Ectodermal cell (in vitro differentiated cells): ENCODE measurements around the gene HSPA1L.
"Not testable (repeated sequence)": the region's sequence is repeated elsewhere in the genome, so short reads cannot be mapped to it uniquely, and the experiment has no call there.

Source experiments
- H3K27ac ChIP-seq: 2 replicates; pipeline ENCODE4 v1.7.0; 2013; ENCODE audit warnings: mild to moderate bottlenecking, low read depth, low read length; ENCODE audit not compliant: insufficient read depth, poor library complexity, severe bottlenecking
- H3K27me3 ChIP-seq: 2 replicates; pipeline ENCODE4 v1.7.0; 2013; ENCODE audit warnings: mild to moderate bottlenecking, low read length; ENCODE audit not compliant: insufficient read depth, control insufficient read depth, poor library complexity, severe bottlenecking
- H3K36me3 ChIP-seq: one replicate; pipeline ENCODE4 v1.7.0; 2013; ENCODE audit warnings: low read length; ENCODE audit not compliant: control insufficient read depth, insufficient read depth
- H3K4me1 ChIP-seq: one replicate; pipeline ENCODE4 v1.7.0; 2013; ENCODE audit warnings: low read length; ENCODE audit not compliant: control insufficient read depth, insufficient read depth
- H3K4me3 ChIP-seq: 2 replicates; pipeline ENCODE4 v1.7.0; 2013; ENCODE audit warnings: low read depth, low read length, control low read depth; ENCODE audit not compliant: insufficient read depth
- H3K9me3 ChIP-seq: 2 replicates; pipeline ENCODE4 v1.7.0; 2013; ENCODE audit warnings: mild to moderate bottlenecking, low read length, moderate library complexity; ENCODE audit not compliant: control insufficient read depth
- WGBS, 2 experiments: methylation state at CpG; one replicate each; pipeline ENCODE4 v1.1.7; 2013; ENCODE audit warnings: missing lambda C conversion rate in 2 of 2; 5-methylcytosine and 5-hydroxymethylcytosine counted together

HSPA1L gene

GRCh38 chr6:31813465-31813849 is 1.6 kb downstream of the HSPA1L start:
- Histone ChIP-seq H3K4me1 (peaks cover 4% of the 10 kb centered on the region), H3K36me3 (no peaks in the 10 kb centered on the region), H3K9me3 (no peaks in the 10 kb centered on the region), H3K27me3 (no peaks in the 10 kb centered on the region), H3K27ac (no peak overlapping the region), H3K4me3 (no peak overlapping the region)
- 95 to 97% methylated on average over 7 of the region's 7 CpGs for WGBS, 2 experiments

GRCh38 chr6:31811645-31812044 is 3.4 kb downstream of the HSPA1L start:
- peaks cover 4% of the 10 kb centered on the region for H3K4me1 ChIP-seq

GRCh38 chr6:31808599-31808998 is 6.5 kb downstream of the HSPA1L start:
- H3K4me3 ChIP-seq, H3K27me3 ChIP-seq, H3K36me3 ChIP-seq, H3K9me3 ChIP-seq, H3K27ac ChIP-seq, H3K4me1 ChIP-seq: not testable (repeated sequence)
- 90 to 91% methylated on average over 10 of the region's 10 CpGs for WGBS, 2 experiments

More at GRCh38 chr6:31811645-31812044, 3.4 kb downstream of the HSPA1L start:
- 95 to 96% methylated on average over 12 of the region's 12 CpGs for WGBS, 2 experiments
- no peaks in the 10 kb centered on the region for H3K9me3 ChIP-seq
- H3K36me3 ChIP-seq: no peaks in the 10 kb centered on the region
- H3K4me3 ChIP-seq: no peak overlapping the region
- H3K27ac ChIP-seq: no peak overlapping the region
- H3K27me3 ChIP-seq: no peaks in the 10 kb centered on the region

- Histone ChIP-seq H3K4me3 (peak within 1 kb of the TSS; percentile 99), H3K27ac (peak within 1 kb of the TSS; percentile 91), H3K4me1 (peaks cover 4% of the 10 kb centered on the region), H3K9me3 (no peaks in the 10 kb centered on the region), H3K27me3 (no peaks in the 10 kb centered on the region), H3K36me3 (peaks cover 11% of the 10 kb centered on the region)
- WGBS, 2 experiments: 0 to 1% methylated on average over 49 to 50 of the region's 51 CpGs
Observed at GRCh38 chr6:31806470-31807272, 8.4 kb downstream of the HSPA1L start, which contains the start of gene LSM2. TSS of gene LSM2 (minus strand) at chr6:31806966. CDS start at chr6:31806757, 209 bp downstream.

- WGBS, 2 experiments: 18 to 20% methylated on average over 7 of the region's 7 CpGs
- Histone ChIP-seq H3K9me3 (no peaks in the 10 kb centered on the region), H3K4me1 (peaks cover 4% of the 10 kb centered on the region), H3K27ac (no peak overlapping the region), H3K4me3 (peak overlapping the region; percentile 99), H3K27me3 (no peaks in the 10 kb centered on the region), H3K36me3 (peaks cover 11% of the 10 kb centered on the region)
Observed at GRCh38 chr6:31805939-31806469, 9.1 kb downstream of the HSPA1L start.

GRCh38 chr6:31801031-31801927 is 13.8 kb downstream of the HSPA1L start:
- peaks cover 11% of the 10 kb centered on the region for H3K36me3 ChIP-seq
- not testable (repeated sequence) for H3K27me3 ChIP-seq, H3K27ac ChIP-seq, H3K4me1 ChIP-seq, H3K9me3 ChIP-seq, H3K4me3 ChIP-seq
- WGBS, 2 experiments: 92 to 98% methylated on average over 8 of the region's 8 CpGs

GRCh38 chr6:31799781-31800180 is 15.3 kb downstream of the HSPA1L start:
- Histone ChIP-seq H3K27me3 (no peaks in the 10 kb centered on the region), H3K36me3 (peaks cover 11% of the 10 kb centered on the region), H3K27ac (no peak overlapping the region), H3K4me1 (no peaks in the 10 kb centered on the region), H3K4me3 (no peak overlapping the region), H3K9me3 (no peaks in the 10 kb centered on the region)
- WGBS, 2 experiments: 88 to 92% methylated on average over 12 of the region's 12 CpGs

GRCh38 chr6:31797588-31797987 is 17.5 kb downstream of the HSPA1L start:
- H3K27ac ChIP-seq: no peak overlapping the region
- H3K4me1 ChIP-seq: peaks cover 4% of the 10 kb centered on the region
- H3K9me3 ChIP-seq: no peaks in the 10 kb centered on the region
- 89 to 97% methylated on average over 5 of the region's 5 CpGs for WGBS, 2 experiments
- H3K36me3 ChIP-seq: peaks cover 3% of the 10 kb centered on the region
- no peaks in the 10 kb centered on the region for H3K27me3 ChIP-seq
- no peak overlapping the region for H3K4me3 ChIP-seq

- no peaks in the 10 kb centered on the region for H3K9me3 ChIP-seq
- WGBS, 2 experiments: 91% methylated on average over 2 of the region's 2 CpGs
- H3K36me3 ChIP-seq: peaks cover 1% of the 10 kb centered on the region
- no peak overlapping the region for H3K4me3 ChIP-seq
- no peak overlapping the region for H3K27ac ChIP-seq
- peaks cover 4% of the 10 kb centered on the region for H3K4me1 ChIP-seq
- H3K27me3 ChIP-seq: no peaks in the 10 kb centered on the region
Observed at GRCh38 chr6:31796993-31797385, 18.1 kb downstream of the HSPA1L start.
